GM12874 (cell line): ENCODE measurements around the gene ANKS1A.

Experiments used
- CTCF ChIP-seq: IDR thresholded peaks from 2 replicates; pipeline ENCODE4 v1.5.1; 2011; ENCODE audit warnings: low read depth, mild to moderate bottlenecking, control low read depth, low read length, moderate library complexity; ENCODE audit not compliant: insufficient read depth

ANKS1A gene

GRCh38 chr6:34969662-34970265 is 80.7 kb downstream of the ANKS1A start:
- no peak for TF ChIP-seq CTCF

- no peak for TF ChIP-seq CTCF
Measured at GRCh38 chr6:34970488-34970887, 81.4 kb downstream of the ANKS1A start.

GRCh38 chr6:34970957-34971356 is 81.9 kb downstream of the ANKS1A start:
- no peak for TF ChIP-seq CTCF

GRCh38 chr6:34973547-34974248 is 84.6 kb downstream of the ANKS1A start:
- TF ChIP-seq CTCF: peak; percentile 26; the same call in 1 of the 2 replicates

- no peak for TF ChIP-seq CTCF
Measured at GRCh38 chr6:34974249-34974642, 85.2 kb downstream of the ANKS1A start.

- TF ChIP-seq CTCF: no peak
Measured at GRCh38 chr6:34976239-34976638, 87.2 kb downstream of the ANKS1A start.

- TF ChIP-seq CTCF: no peak
Measured at GRCh38 chr6:34979218-34979617, 90.2 kb downstream of the ANKS1A start.
